ENCODE data around the gene GTF3C4.

DNA sequence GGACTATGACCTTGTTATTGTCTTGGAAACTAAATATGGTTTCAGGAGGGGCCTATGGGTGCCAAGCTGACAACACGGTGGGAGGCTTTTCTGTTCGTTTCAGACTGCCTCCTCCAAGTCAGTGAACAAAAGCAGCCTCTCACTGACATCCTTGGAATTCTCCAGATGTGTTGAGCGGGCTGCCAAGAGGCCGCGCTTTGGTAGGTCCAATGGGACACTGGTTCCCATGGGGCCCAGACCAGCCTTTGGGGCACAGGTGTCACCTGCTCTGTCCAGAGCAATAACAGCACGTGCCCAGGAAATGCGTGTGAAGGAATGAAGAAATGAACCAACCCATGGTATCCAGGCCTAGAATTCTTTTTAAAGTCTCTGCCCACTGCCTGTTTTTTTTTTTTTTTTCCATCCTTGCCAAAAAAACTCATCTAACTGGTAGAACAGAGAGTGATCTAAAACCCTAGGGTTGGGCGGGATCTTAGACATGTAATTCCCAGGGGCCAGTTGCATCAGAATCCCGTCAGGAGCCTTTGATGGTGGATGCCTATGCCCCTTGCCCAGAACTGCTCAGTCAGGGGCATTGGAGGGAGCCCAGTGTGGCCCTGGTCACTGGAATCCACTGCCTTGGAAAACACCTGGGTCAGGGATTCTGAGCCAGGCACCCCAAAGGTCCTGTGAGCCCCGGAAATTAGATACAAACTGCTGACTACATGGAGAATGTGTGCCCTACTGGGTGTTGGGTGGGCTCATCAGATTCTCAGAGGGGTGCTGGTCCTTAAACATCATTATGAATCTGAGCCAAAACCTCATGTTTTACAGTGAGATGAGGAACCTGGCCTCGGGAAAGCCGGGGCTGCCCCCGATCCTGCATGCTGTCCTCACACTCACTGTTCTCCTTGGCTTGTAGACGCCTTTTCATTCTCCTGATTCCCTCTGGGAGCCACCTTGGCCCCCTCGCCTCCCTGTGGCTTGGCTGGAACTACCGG, 60.1 kb downstream of the GTF3C4 start:
- TF ChIP-seq, protein P1, sequence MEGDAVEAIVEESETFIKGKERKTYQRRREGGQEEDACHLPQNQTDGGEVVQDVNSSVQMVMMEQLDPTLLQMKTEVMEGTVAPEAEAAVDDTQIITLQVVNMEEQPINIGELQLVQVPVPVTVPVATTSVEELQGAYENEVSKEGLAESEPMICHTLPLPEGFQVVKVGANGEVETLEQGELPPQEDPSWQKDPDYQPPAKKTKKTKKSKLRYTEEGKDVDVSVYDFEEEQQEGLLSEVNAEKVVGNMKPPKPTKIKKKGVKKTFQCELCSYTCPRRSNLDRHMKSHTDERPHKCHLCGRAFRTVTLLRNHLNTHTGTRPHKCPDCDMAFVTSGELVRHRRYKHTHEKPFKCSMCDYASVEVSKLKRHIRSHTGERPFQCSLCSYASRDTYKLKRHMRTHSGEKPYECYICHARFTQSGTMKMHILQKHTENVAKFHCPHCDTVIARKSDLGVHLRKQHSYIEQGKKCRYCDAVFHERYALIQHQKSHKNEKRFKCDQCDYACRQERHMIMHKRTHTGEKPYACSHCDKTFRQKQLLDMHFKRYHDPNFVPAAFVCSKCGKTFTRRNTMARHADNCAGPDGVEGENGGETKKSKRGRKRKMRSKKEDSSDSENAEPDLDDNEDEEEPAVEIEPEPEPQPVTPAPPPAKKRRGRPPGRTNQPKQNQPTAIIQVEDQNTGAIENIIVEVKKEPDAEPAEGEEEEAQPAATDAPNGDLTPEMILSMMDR (IDR thresholded peaks at IDR 0.05; ENCODE audit: insufficient read depth, low read depth, low read length) = no peak
- TF ChIP-seq EZH2 (IDR thresholded peaks at IDR 0.05; ENCODE audit: insufficient read depth, low read length) = no peak

All from astrocyte (in vitro differentiated cells and primary cell).